Measurements from ENCODE around the gene TNFAIP2. TPM values are rescaled to one million over a fixed set of nuclear protein-coding genes. Genes with fewer than 3 reads are reported as not detected.

Gene TNFAIP2
- total and polyA plus RNA-seq, 9 of the 15 experiments (the other 6 are each of a cell fraction or from before 2014, with no cell fraction given), result 22.6 to 68.6 (median 44.6) TPM

GRCh38 chr14:103097994-103098957, 25.0 kb upstream of the TNFAIP2 start (continued):
- TF ChIP-seq, protein P1, sequence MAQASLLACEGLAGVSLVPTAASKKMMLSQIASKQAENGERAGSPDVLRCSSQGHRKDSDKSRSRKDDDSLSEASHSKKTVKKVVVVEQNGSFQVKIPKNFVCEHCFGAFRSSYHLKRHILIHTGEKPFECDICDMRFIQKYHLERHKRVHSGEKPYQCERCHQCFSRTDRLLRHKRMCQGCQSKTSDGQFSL (CRISPR knock-in tag; IDR thresholded peaks at IDR 0.05), result no peak
- TF ChIP-seq, protein P1 (tag; IDR thresholded peaks at IDR 0.05), result no peak
- TF ChIP-seq ZZZ3 (IDR thresholded peaks at IDR 0.05) (no peak), MTA3 (IDR thresholded peaks at IDR 0.05; ENCODE audit: borderline replicate concordance) (0 out of 2 replicates have a peak, but pooled peaks have one; percentile 16), ZNF75A (CRISPR knock-in tag; IDR thresholded peaks at IDR 0.05) (no peak), ATF7 (IDR thresholded peaks at IDR 0.05) (0 out of 2 replicates have a peak, but pooled peaks have one; percentile 18), CBFA2T3 (IDR thresholded peaks at IDR 0.05) (peak; percentile 30; the same call in 1 of the 2 replicates), PML (IDR thresholded peaks at IDR 0.05; ENCODE audit: low read length) (no peak), SIN3B (IDR thresholded peaks at IDR 0.05; ENCODE audit: low read depth) (no peak), ZNF23 (CRISPR knock-in tag; IDR thresholded peaks at IDR 0.05) (no peak), ZNF282 (CRISPR knock-in tag; IDR thresholded peaks at IDR 0.05) (no peak), PTBP1 (IDR thresholded peaks at IDR 0.05; ENCODE audit: low read depth, low read length) (0 out of 2 replicates have a peak, but pooled peaks have one; percentile 29), NUFIP1 (IDR thresholded peaks at IDR 0.05; ENCODE audit: partially characterized antibody) (no peak), HDAC2 (IDR thresholded peaks at IDR 0.05) (peak; percentile 67), MEIS2 (IDR thresholded peaks at IDR 0.05; ENCODE audit: partially characterized antibody) (peak; percentile 95), TSHZ1 (CRISPR knock-in tag; IDR thresholded peaks at IDR 0.05) (no peak), CHD4 (IDR thresholded peaks at IDR 0.05; ENCODE audit: insufficient read depth, insufficient replicate concordance, low read depth, low read length, poor library complexity, severe bottlenecking) (peak; percentile 57), HNRNPH1 (optimal IDR thresholded peaks at IDR 0.05; ENCODE audit: low read depth, low read length) (no peak), BCOR (IDR thresholded peaks at IDR 0.05) (peak; percentile 94), ZNF121 (CRISPR knock-in tag; conservative IDR thresholded peaks at IDR 0.05) (no peak), KDM1A (IDR thresholded peaks at IDR 0.05) (peak; percentile 60 to 88)
- TF ChIP-seq, protein P2, sequence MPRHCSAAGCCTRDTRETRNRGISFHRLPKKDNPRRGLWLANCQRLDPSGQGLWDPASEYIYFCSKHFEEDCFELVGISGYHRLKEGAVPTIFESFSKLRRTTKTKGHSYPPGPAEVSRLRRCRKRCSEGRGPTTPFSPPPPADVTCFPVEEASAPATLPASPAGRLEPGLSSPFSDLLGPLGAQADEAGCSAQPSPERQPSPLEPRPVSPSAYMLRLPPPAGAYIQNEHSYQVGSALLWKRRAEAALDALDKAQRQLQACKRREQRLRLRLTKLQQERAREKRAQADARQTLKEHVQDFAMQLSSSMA (CRISPR knock-in tag; IDR thresholded peaks at IDR 0.05), result no peak
- TF ChIP-seq, protein P3, sequence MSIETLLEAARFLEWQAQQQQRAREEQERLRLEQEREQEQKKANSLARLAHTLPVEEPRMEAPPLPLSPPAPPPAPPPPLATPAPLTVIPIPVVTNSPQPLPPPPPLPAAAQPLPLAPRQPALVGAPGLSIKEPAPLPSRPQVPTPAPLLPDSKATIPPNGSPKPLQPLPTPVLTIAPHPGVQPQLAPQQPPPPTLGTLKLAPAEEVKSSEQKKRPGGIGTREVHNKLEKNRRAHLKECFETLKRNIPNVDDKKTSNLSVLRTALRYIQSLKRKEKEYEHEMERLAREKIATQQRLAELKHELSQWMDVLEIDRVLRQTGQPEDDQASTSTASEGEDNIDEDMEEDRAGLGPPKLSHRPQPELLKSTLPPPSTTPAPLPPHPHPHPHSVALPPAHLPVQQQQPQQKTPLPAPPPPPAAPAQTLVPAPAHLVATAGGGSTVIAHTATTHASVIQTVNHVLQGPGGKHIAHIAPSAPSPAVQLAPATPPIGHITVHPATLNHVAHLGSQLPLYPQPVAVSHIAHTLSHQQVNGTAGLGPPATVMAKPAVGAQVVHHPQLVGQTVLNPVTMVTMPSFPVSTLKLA (conservative IDR thresholded peaks at IDR 0.05), result peak in 1 of 2 experiments; percentile 11; a peak in 1 of 4 replicates

Measured in K562 (cell line).